Measurements from ENCODE around the gene SCN2B. TPM values are rescaled to one million over a fixed set of nuclear protein-coding genes. Genes with fewer than 3 reads are reported as not detected.

The SCN2B gene
- total and polyA plus RNA-seq, 2 of the 4 experiments (the other 2 are of a cell fraction) = under 0.01 to 0.05 TPM

DNA sequence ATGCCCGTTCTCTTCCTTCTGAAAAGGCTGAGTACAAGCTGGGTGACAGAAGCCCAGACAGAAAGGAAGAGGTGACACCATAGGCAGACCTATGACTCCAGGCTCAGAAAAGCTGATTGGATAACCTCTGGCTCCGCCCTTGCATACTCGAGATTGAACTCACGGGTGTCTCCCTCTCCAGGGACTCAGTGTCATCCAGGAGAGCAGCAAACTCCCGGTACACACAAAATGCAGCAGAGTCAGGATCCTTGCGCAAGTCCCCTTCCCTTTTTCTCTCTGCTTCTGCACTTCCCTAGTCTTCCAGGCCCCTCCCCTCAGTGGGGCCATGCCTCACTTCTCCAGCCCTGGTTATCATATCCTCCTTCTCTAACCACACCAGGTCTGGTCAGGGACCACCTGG, 33.6 kb downstream of the SCN2B start:
- in situ Hi-C loops (cut with MboI; ENCODE audit: low sequenced_read_pairs) (loop anchor here (10.0 kb wide), 1 partner anchor 212 kb away; the partner anchor contains the start of gene UBE4A), intact Hi-C loops (cut with micrococcal nuclease) (no loop called here), dilution Hi-C loops (cut with HindIII; ENCODE audit: low sequenced_read_pairs, unreplicated experiment) (no loop called here)
- no peak overlapping the region for H4K5ac ChIP-seq (ENCODE audit: low read depth, low read length)
- no peak overlapping the region for H3K27ac ChIP-seq (ENCODE audit: insufficient read depth, low read length)
- ATAC-seq (ENCODE audit: low read depth) (no peak), DNase-seq (no peak)
- no peak overlapping the region for H2BK120ac ChIP-seq (ENCODE audit: low read depth, low read length)
- ChIA-PET CTCF (interaction anchor here (1.5 kb wide), 1 partner anchor 29 kb away, joined by 4 read pairs; no protein-coding TSS in a partner anchor), POLR2A (ENCODE audit: unreplicated experiment) (interaction anchor here (0.5 kb wide), 1 partner anchor 10 kb away, joined by 5 read pairs; no protein-coding TSS in a partner anchor)
- H3K14ac ChIP-seq (replicated peaks; ENCODE audit: low read depth, low read length) = no peak overlapping the region
- no peak overlapping the region for H4K8ac ChIP-seq (ENCODE audit: low read depth in 2 of 2, low read length in 2 of 2)
- no peak overlapping the region for H2AFZ ChIP-seq (replicated peaks; ENCODE audit: low read length, poor library complexity)
- H3K36me3 ChIP-seq (ENCODE audit: control insufficient read depth, insufficient read depth, low read length) = no peaks in the 10 kb centered on the region
- H2AK5ac ChIP-seq (ENCODE audit: low read depth, low read length) = no peak overlapping the region
- no peak overlapping the region for H3K4me3 ChIP-seq (ENCODE audit: insufficient read depth, low read depth, low read length)
- no peaks in the 10 kb centered on the region for H3K9me1 ChIP-seq (ENCODE audit: insufficient read depth, low read length)
- H3K56ac ChIP-seq (ENCODE audit: extremely low read depth, insufficient read depth, low read length) = no peak overlapping the region
- H3K4me1 ChIP-seq (ENCODE audit: control insufficient read depth, insufficient read depth, low read length) = no peaks in the 10 kb centered on the region
- H2BK15ac ChIP-seq (ENCODE audit: low read depth, low read length) = no peak overlapping the region
- peaks cover 30% of the 10 kb centered on the region for H3K27me3 ChIP-seq (ENCODE audit: control insufficient read depth, insufficient read depth, low read length)
- no peaks in the 10 kb centered on the region for H3K79me1 ChIP-seq (ENCODE audit: low read depth in 1 of 2, low read length in 2 of 2)
- no peak overlapping the region for H3K23ac ChIP-seq (ENCODE audit: low read depth, low read length)
- no peak overlapping the region for H2AK9ac ChIP-seq (replicated peaks; ENCODE audit: low read depth, low read length, poor library complexity)
- no peak overlapping the region for H3K9ac ChIP-seq (ENCODE audit: low read depth, low read length)
- no TSS peak for BruUV-seq (replicated peaks)
- H3K4me2 ChIP-seq (ENCODE audit: low read depth, low read length) = no peak overlapping the region
- TF ChIP-seq FOS (IDR thresholded peaks at IDR 0.05; ENCODE audit: low read depth, low read length) (no peak), ELK1 (IDR thresholded peaks at IDR 0.05; ENCODE audit: borderline replicate concordance, low read depth, low read length) (no peak), MAFK (IDR thresholded peaks at IDR 0.05; ENCODE audit: low read depth, low read length) (no peak), BHLHE40 (IDR thresholded peaks at IDR 0.05; ENCODE audit: low read depth, low read length) (no peak), CEBPB (IDR thresholded peaks at IDR 0.05; ENCODE audit: low read depth, low read length) (no peak), CTCF (conservative IDR thresholded peaks at IDR 0.05; ENCODE audit: low read depth, low read length) (no peak), RFX5 (IDR thresholded peaks at IDR 0.05; ENCODE audit: low read depth, low read length) (no peak), MAZ (IDR thresholded peaks at IDR 0.05; ENCODE audit: borderline replicate concordance, low read depth, low read length) (no peak)
- TF ChIP-seq, protein P1, sequence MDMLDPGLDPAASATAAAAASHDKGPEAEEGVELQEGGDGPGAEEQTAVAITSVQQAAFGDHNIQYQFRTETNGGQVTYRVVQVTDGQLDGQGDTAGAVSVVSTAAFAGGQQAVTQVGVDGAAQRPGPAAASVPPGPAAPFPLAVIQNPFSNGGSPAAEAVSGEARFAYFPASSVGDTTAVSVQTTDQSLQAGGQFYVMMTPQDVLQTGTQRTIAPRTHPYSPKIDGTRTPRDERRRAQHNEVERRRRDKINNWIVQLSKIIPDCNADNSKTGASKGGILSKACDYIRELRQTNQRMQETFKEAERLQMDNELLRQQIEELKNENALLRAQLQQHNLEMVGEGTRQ (IDR thresholded peaks at IDR 0.05; ENCODE audit: low read depth, low read length) = no peak
- H3K9me3 ChIP-seq (ENCODE audit: control insufficient read depth, insufficient read depth, low read length) = no peaks in the 10 kb centered on the region
- 40% methylated on average over 6 of the region's 6 CpGs; no CpG with 5 or more reads in 1 of the 2 experiments for WGBS, 2 experiments (ENCODE audit: extremely low coverage in 2 of 2, insufficient read length in 1 of 2)
- no peak overlapping the region for H4K91ac ChIP-seq (ENCODE audit: insufficient read depth, low read depth, low read length)
- H3K18ac ChIP-seq (ENCODE audit: low read depth, low read length) = no peak overlapping the region
- no peak overlapping the region for H3K4ac ChIP-seq (ENCODE audit: low read depth, low read length)
- no peaks in the 10 kb centered on the region for H4K20me1 ChIP-seq (ENCODE audit: insufficient read depth, low read length)
- no peak overlapping the region for H2BK20ac ChIP-seq (ENCODE audit: low read depth, low read length)
- no peak overlapping the region for H2BK5ac ChIP-seq (ENCODE audit: low read depth, low read length, poor library complexity, severe bottlenecking)

All from IMR-90 (cell line).